HG03469 (cell line): Measurements from ENCODE around the gene ITGB2.

Experiments used
- ATAC-seq: cut with Tn5 transposase; IDR thresholded peaks from one replicate; pipeline ENCODE4 v1.9.1; 2021; ENCODE audit warnings: mild to moderate bottlenecking, moderate library complexity, moderate number of reproducible peaks; ENCODE audit not compliant: unreplicated experiment

The ITGB2 gene

DNA sequence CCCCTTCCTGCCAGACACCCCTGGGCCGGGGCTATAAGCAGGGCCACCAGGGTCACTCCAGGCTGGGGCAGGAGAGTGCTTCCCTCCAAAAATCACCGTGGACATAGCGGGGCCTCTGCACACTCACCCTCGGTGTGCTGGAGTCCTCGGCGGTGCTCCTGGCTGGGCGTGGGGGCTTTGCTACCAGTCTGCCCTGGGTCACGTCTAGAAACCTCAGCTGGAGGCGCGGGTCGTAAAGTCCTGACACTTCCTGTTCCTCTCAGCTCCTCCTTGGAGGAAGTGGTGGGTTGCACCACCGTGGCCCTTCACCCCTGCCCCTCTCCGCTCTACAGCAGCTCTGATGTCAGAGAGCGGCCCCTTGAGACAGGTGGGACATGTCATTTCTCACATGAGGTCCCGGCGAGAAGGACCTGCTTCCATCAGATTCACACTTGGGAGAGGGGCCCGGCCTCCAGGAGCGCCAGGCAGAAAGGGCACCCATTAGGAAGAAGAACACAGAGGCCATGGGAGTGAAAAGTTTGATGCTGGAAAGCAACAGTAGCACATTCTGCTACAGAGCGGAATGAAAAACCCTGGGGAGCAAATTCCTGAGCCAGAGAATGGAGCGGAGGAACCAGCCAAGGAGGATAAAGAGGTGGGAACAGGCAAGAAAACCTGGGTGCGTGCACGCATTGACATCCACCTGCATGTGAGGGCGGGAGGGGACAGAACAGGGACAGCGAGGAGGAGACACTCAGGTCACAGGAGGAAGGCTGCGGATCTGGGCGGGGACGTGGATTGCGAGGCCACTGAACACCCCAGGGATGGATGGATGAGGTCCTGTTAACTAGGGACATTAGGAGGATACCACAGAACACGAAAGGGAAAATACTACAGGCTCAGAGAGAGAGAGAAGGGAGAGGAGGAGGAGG lies at the start of gene ITGB2:
Gene ITGB2, minus strand, starts transcription at position 206 of the 911 bp plus-strand sequence. CDS start 10,117 bp downstream, outside the sequence.
- ATAC-seq = no peak

DNA sequence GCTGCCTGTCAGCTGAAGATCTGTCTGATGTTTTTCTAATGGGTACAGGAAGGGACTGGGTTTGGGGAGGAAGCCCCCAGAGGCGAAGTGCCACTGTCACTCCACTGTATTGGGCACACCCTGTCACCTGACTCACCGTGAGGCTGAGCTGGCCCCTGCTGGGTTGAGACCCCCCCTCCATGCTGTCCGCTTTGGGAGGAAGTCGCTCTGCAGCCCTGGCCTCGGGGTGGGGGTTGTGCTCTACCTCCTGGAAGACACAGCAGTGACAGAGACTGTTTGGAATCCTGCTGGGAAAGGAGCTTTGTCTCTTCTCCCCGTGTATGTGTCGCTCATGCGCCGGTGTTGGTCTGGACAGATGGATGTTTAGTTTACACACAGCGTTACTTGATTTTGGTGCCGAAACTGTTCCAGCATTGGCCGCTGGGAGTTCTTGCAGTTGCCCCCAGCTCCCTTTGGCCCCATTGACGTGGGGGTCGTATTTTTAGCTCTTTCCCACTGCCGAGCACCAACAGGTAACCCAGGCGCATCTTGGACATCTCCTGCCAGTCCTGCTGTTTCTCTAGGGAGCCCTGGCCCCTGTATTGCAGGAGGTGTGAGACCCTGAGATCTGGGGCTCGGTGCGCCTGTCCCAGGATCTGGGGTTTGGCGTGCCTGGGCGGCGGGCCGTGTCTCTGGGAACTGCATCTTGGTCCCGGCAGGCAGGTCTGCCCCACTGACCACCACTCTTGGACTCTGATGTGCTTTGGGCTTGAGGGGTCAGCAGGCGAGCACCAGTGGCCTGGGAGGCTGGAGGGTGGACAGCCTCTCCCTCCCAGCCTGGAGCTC lies 49.4 kb upstream of the ITGB2 start:
- no peak for ATAC-seq

DNA sequence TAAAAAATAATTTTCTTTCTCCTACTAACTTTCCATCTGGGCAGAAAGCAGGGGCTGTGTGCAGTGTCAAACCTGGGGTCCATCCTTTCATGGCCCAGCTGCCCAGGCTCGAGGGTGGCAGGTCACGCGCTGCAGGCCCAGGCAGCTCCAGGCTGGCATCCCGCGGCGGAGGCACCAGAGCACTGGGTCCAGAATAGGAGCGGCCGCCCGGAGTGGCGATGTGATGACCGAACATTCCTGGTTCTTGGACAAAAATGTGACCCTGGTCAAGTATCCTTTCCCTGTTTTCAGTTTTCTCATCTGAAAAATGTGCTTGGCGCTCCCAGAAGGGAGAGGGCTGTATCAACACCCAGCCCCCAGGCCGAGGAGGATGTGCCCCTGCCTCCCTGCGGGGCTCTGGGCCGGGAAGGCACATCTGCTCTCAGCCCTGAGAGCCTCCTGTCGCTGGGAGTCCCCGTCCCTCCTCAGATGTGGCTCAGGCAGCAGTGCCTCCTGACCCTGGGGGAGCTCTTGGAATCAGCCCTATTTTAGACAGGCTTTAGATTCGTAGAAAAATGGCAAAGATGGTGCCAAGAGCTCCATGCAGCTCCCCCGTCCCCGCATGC lies 48.5 kb upstream of the ITGB2 start:
- no peak for ATAC-seq

DNA sequence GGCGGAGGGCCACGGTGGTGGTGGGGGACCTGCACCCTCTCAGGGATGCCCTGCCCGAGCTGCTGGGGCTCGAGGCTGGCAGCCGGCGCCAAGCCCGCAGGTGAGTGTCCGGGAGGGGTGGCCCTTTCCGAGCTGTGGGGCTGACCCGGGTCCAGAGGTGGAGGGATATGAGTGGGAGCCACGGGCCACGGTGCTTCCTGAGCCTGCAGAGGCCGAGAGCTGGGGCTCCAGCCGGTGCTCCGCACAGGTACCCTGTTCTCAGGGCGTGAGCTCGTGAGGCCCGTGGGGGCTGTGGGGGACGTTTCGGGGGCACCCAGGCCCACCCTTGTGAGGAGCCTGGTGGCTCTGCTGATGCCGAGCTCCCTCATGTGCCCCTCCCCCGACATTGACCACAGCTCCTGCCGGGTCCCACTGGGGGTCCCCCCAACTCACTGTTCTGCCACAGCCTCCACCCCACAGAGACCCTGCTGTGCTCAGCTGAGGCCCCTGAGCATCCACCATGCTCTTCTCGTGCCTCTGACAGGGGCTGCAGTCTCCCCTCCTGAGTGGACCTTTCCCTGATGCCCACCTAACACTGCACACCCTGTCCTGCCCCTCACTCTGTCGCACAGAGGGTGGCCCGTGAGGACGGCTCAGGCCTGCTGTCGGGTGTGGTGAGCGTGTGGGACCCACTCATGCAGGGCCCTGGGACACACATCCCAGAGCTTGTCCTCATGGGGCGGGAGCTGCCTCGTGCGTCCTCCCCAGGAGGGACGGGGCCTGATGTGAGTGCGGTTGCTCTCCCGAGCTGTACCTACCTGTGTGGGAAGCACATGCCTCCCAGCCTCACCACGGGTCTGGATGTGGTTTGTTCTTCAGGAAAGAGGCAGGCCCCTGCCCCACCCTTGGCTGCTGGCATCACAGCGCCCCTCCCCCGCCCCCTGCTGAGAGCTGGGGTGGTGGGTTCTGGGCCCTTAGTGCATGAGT lies 46.7 kb upstream of the ITGB2 start:
- ATAC-seq = no peak

DNA sequence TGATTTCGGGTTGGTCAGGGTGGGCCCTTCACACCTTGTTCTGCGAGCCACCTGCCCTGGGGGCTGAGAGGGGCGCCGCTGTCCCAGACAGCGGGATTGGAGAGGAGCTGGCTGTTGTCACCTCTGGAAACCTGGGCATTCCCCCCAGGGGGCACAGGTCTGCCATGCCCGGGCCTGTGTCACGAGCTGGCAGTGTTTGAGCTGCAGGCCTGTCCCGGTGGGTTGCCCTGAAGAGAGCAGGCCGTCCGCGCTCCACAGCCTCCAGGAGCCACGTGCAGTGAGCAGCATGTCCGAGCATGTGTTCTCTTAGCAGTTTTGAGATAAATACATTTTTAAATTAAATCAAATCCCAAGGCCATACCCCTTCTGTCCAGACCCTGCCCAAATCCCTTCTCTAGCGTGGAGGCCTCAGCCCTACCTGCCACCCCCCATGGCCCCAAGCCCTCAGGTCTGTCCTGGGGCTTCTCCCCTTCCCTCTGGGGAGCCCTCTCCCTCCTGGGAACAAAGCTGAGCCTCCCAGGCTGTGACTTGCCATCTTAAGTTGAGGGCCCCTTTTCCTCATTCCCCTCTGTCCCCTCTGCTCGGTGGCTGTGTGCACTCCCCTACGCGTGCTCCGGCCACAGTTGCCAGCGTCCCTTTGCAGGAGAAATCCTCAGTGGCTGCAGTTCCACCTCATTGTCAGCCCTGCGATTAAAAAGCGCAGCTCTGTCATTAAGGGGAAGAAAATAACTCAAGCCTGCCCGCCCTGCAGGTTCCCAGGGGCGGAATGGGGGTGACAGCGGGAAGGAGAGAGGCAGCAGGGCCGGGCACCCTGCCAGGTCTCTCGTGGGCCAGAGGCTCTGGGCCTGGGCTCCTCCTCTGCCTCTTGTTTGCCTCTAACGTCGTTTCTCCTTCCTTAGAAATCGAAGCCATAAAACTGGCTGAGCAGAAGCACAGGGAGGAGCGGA lies 45.7 kb upstream of the ITGB2 start:
- ATAC-seq = no peak

DNA sequence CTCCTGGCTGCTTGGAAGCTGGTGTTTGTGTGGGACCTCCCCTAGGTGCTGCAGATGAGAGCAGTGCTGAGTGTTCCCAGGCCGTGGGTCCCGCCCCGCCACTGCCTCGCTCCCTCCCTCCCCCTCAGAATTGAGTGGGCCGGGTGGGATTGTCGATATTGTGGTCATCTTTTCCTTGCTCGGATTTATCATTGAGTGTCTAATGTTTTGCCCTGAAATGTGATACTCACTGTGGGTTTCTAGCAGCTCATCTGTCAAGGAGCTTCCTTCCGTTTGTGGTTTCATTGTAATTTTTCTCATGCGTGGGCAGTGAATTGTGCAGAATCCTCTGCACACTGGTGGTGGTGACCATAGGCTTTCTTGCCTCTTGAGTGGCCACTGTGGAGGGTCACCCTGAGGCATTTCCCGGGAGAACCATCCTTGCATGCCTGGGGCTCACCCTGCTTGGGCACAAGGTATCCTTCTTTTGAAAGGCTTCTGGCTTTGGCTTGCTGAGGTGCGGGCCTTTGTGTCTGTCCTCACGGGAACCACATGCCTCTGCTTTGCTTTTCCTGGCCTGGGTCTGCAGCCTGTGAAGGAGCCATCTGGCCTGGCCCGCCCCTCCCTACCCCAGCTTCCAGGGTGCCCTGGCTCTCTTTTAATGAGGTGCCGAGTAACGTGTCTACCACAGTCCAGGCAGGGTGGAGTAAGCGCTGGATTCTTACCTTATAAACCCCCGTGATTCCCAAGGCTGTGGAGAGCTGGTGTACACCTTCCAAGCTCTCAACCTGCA lies 44.7 kb upstream of the ITGB2 start:
- ATAC-seq = no peak

DNA sequence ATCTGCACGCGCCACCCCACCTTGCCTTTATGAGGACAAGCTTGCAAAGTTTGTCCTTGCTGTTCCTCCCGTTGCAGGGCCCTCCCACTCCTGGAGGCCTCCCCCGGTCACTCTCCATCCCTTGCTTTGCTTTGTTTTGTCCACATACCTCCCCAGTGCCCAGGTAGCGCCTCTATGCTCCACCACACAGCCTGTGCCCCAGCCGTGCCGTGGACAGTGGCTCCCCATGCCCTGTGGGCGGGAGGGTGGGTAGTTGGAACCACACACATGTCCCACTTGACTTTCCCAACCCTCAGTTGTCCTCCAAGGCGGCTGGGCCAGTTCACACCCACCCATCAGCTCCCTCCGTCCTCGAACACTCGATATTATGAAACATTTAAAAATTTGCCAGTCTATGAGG lies 43.7 kb upstream of the ITGB2 start:
- ATAC-seq = no peak

DNA sequence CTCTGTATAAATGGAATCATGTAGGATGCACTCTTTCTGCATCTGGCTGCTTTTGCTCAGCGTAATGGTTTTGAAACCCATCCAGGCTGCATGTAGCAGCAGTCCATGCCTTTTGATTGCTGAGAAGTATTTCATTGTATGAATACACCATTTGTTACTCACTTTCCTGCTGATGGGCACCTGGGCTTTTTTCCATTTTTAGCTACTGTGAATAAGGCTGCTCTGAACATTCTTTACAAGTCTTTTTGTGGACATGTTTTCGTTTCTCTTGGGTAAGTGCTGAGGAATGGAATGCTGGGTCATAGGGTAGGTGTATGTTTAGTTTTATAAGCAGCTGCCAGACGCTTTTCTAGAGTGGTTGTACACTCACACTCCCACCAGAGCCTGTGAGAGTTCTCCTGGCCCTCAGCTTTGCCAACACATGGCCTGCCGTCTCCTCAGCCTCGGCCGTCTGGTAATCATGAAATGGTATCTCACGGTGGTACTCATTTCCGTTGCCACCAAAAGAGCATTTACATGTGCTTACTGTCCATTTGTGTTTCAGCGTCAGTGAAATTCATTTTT lies 41.8 kb upstream of the ITGB2 start:
- ATAC-seq = no peak

DNA sequence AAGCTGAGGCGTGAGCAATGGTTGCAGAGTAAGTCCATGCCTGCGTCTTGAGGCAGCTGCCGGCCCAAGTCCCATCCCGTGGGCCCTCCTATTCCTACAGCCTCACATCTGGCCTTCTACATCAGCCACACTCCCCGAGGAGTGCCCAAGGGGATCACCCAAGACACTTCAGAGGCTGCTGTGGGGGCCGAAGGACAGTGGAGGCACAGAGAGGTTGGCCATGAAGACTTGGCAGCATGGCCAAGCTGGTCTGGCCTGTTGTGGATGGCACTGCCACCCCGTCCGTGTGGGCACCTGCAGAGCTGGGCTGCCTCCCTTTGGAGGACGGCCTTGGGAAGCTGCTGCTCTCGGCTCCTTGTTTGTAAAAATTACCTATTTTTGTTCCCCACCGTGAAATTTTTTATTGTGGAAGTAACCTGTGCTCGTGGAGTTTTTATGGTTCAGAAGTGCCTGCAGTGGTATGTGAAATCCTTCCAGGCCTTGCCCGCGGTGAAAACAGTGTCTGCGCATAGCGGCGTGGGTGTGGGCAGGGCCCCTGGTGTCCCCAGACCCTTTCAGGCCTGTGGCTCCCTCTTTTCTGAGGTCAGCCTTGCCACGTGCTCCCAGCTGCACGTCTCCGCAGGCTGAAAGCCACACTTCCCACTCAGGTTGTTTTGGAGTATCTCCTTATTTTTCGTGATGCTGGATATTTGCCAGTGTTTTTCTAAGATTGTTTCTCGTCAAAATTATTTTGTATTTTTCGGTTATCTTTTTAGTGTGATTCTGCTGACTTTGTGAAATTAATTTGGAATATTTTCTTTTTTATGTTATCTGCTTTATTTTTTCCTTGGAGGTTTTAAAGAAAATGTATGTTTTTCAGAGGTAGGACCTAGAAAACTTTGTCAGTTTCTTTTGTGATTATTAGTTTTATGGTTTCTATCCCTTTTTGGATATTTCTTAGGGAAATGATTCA lies 39.7 kb upstream of the ITGB2 start:
- ATAC-seq = no peak

DNA sequence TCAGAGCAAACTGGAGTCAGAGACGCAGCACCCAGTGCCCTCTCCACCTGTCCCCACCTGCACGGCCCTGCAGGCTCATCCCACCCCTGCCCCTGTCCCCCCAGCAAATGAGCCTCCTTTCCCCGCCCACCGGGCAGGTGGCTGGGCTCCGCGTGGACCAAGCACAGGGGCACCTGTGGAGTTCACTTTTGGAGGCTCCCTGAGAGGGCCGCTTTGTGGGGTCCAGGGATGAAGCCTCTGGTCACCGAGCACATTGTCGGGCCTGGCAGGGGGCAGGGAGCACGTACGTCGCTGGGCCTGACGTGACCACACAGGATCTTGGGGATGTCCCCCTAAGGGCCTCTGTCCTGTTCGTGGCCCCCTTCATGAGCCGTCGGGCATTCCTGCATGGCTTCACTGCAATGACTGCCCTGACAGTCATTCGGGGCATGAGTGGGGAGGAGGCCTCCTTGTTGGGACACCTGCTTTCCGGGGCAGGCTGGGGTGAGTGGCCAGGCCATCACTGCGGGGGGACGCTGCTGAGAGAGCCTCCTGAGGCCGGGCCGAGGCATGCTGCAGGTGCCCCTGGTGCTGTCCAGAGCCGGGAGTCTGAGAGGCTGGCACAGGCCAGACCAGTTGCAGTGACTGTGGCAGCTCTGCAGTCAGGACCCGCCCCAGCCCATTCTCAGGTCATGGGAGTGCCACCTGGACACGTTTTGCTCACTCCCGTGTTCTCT lies 38.8 kb upstream of the ITGB2 start:
- no peak for ATAC-seq

DNA sequence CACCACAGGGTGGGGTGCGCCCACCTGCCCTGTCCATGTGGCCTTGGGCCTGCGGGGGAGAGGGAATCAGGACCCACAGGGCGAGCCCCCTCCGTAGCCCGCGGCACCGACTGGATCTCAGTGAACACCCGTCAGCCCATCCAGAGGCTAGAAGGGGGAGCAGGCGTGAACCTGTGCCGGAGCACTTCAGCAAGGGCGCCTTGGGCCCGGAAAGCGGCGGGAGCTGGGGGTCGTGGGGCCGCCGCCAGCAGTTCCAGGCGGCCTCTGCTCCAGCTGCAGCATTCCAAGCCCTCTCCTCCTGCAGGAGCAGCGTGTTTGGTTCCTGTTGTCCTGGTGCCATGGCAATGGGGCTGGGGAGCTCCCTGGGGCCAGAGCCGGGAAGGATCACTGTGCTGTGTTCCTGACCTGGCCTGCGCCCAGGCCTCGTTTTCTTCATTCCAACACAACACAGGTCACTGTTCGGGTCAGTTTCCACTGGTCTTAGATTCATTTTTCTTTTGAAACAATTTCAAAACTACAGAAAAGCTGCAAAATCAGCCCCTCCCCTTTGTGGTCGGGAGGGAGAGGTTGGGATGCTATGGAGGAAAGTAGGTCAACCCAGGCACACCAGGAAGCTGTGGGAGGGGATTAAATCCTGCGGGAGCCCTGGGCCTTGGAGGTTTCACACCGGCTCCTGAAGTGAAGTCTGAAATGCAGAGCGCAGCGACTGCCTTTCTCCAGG lies 37.9 kb upstream of the ITGB2 start:
- no peak for ATAC-seq

DNA sequence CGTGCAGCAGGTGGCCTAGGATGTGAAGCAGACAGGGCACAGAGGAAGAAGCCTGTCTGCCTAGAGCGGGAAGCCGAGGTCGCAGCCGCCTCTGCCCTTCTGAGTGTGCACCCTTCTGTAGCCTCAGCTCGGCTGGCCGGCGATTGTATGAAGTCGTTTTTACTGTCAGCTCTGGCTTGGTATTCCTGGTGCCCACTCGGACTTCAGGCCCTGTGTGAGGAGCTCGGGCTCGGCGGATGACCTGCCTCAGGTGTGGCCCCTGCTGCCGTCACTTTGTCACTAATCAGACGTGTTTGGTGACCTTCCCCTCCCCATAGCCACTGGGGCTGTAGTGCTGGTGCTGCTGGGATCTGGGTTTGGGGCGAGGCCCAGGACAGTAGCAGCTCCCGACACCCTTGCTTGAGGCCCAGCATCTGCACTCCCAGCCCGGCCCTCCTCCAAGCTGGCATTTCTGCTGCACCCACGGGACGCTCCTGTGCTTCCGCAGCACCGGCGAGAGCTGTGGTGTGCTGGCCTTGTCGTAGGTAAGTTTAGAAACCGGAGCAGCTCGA lies 37.3 kb upstream of the ITGB2 start:
- ATAC-seq = no peak

DNA sequence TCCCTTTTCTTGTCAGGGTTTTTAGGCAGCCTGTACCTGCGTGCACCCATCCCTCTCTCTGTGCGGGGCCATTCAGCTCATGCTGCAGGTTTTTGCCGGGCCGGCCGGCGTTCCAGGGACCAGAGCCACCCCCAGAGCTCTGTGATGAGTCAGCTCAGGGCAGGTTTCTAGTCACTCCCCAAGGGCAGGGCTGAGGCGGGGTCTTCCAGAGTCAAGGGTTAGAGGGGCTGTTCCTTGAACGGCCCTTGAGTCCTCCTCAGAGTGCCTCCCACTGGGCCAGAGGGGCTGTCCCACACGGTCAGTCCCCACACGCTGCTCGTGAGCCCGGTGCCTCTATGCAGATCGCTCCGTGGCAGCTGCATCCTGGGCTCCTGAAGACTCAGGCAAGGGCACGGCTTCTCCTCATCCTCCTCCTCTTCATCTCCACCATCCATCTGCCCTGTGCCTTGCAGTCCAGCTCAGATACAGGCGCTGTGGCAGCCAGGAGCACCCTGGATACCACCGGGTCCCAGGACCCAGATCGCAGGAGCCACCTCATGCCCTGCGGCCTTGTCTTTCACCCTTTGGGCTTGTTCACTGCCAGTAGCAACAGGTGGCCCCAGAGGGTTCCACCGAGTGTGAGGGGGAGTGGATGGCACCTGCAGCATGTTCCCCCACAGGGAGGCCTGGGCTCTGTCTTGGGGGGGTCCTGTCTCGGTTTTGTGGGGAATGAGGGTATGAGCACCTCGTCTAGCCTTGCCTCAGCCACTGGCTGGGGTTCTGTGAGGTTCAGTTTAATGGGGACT lies 36.5 kb upstream of the ITGB2 start:
- ATAC-seq = no peak

DNA sequence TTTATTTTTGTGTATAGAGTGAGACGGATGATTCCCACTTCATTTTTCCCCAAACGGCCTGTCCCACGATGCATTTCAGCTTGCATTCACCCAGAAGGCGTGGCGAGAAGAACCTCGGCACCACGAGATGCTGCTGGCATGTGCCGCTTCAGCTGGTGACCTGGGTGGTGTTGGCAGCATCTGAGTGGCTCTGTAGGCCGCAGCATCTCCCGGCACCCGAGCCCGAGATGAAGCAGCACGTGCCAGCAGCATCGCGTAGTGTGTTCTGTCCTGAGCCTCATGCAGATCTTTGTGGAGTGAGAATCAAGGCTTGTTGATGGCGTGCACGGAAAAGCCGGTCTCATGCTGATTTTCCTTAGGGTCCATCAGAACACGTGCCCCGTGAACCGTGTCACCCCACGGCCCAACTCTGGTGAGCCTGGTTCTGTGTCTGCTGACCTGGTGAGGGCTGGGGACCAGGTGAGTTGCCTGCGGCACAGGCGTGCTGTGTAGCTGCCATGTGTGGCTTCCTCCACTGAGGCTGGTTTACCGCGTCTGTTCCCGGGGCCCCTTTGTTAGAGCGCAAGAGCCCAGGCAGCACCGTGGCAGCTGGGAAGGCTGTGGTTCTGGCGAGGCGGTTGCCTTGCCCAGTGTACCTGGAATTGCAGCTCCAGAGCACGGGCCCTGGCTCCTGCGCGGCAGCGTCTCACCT lies 35.8 kb upstream of the ITGB2 start:
- no peak for ATAC-seq
